MM.1S (cell line): ENCODE data around the gene FGF19.

Experiments used
- CTCF ChIP-seq: fragments of 300-600 bp; sonication (generic); IDR thresholded peaks from 2 replicates; pipeline ENCODE4 v1.5.1; 2016; ENCODE audit warnings: antibody characterized with exemption, low read length, mixed read lengths
- EZH2 ChIP-seq: fragments of 300-600 bp; sonication (generic); optimal IDR thresholded peaks from 2 replicates; pipeline ENCODE3; 2017; ENCODE audit warnings: low read depth, mild to moderate bottlenecking, antibody characterized with exemption, low read length, mixed read lengths
- EZH2phosphoT487 ChIP-seq: fragments of 300-600 bp; sonication (generic); IDR thresholded peaks from 2 replicates; pipeline ENCODE4 v1.6.1; 2018; ENCODE audit warnings: antibody characterized with exemption, low read length

GRCh38 chr11:69664901-69665300, 38.9 kb downstream of the FGF19 start:
- TF ChIP-seq CTCF = no peak
- TF ChIP-seq EZH2phosphoT487 = no peak
- TF ChIP-seq EZH2 = no peak
